ENCODE results near the gene ZNF276.

- TF ChIP-seq, protein P1, sequence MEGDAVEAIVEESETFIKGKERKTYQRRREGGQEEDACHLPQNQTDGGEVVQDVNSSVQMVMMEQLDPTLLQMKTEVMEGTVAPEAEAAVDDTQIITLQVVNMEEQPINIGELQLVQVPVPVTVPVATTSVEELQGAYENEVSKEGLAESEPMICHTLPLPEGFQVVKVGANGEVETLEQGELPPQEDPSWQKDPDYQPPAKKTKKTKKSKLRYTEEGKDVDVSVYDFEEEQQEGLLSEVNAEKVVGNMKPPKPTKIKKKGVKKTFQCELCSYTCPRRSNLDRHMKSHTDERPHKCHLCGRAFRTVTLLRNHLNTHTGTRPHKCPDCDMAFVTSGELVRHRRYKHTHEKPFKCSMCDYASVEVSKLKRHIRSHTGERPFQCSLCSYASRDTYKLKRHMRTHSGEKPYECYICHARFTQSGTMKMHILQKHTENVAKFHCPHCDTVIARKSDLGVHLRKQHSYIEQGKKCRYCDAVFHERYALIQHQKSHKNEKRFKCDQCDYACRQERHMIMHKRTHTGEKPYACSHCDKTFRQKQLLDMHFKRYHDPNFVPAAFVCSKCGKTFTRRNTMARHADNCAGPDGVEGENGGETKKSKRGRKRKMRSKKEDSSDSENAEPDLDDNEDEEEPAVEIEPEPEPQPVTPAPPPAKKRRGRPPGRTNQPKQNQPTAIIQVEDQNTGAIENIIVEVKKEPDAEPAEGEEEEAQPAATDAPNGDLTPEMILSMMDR (IDR thresholded peaks at IDR 0.05; ENCODE audit: insufficient read depth, low read length), result no peak
- TF ChIP-seq POLR2AphosphoS5 (IDR thresholded peaks at IDR 0.05; ENCODE audit: low read depth), result no peak
Measured at GRCh38 chr16:89716916-89717687, 4.2 kb upstream of the ZNF276 start.
